ENCODE measurements around the gene LMBRD1.

DNA sequence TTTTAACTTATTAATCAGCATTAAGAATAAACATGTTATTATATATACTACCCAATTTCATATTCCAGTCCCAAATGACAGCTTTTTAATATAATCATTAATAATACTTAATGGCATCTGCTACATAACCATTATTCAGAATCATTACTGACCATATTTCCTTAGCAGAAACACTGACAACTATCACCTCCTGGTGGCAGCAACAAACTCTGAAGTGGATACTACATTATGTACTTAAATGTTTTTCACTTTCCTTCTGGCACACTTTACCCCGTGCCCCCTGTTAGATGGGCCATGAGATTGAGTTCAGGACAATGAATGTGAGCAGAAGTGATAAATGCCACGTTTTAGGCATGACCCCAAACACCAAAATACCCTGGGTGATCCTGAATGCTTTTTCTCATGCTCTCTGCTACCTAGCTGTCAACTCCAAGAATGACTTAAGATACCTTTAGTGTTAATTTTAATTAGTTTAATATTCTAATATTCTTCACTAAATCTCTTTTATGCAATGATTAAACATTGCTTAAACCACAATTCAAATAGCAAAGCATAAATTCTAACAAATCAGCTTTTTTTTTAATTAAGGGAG, 77.1 kb downstream of the LMBRD1 start:
- TF ChIP-seq, protein P1, sequence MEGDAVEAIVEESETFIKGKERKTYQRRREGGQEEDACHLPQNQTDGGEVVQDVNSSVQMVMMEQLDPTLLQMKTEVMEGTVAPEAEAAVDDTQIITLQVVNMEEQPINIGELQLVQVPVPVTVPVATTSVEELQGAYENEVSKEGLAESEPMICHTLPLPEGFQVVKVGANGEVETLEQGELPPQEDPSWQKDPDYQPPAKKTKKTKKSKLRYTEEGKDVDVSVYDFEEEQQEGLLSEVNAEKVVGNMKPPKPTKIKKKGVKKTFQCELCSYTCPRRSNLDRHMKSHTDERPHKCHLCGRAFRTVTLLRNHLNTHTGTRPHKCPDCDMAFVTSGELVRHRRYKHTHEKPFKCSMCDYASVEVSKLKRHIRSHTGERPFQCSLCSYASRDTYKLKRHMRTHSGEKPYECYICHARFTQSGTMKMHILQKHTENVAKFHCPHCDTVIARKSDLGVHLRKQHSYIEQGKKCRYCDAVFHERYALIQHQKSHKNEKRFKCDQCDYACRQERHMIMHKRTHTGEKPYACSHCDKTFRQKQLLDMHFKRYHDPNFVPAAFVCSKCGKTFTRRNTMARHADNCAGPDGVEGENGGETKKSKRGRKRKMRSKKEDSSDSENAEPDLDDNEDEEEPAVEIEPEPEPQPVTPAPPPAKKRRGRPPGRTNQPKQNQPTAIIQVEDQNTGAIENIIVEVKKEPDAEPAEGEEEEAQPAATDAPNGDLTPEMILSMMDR (conservative IDR thresholded peaks at IDR 0.05; ENCODE audit: low read length): peak; percentile 69
- TF ChIP-seq EZH2phosphoT487 (IDR thresholded peaks at IDR 0.05; ENCODE audit: borderline replicate concordance, low read depth, low read length): no peak

Measured in OCI-LY7 (cell line).